NCI-H2227 treated with DMSO at 0.1 percent for 48 hours (cell line): ENCODE results near the gene PCID2.

ENCODE experiments used
- DNase-seq: peaks from one replicate; lab custom pipeline; 2025; lab: John Stamatoyannopoulos, UW

PCID2 gene

GRCh38 chr13:113187263-113187669 lies 21.2 kb downstream of the PCID2 start:
- DNase-seq, result no peak

GRCh38 chr13:113186061-113186900 lies 22.2 kb downstream of the PCID2 start:
- DNase-seq, result no peak

GRCh38 chr13:113184568-113185440 lies 23.7 kb downstream of the PCID2 start:
- DNase-seq, result no peak

- DNase-seq, result no peak
These were observed 24.9 kb downstream of the PCID2 start for GRCh38 chr13:113183450-113184129.

GRCh38 chr13:113182046-113182445 lies 26.4 kb downstream of the PCID2 start:
- no peak for DNase-seq

GRCh38 chr13:113179374-113180230 lies 28.9 kb downstream of the PCID2 start:
- DNase-seq, result no peak

GRCh38 chr13:113178896-113179167 lies 29.6 kb downstream of the PCID2 start:
- no peak for DNase-seq

GRCh38 chr13:113178070-113178895 lies 30.2 kb downstream of the PCID2 start:
- no peak for DNase-seq

- no peak for DNase-seq
These were observed 31.6 kb downstream of the PCID2 start for GRCh38 chr13:113176822-113177221.

GRCh38 chr13:113176280-113176679 lies 32.2 kb downstream of the PCID2 start:
- DNase-seq, result no peak

GRCh38 chr13:113172419-113172926 lies 36.0 kb downstream of the PCID2 start:
- DNase-seq, result no peak

GRCh38 chr13:113171250-113172125 lies 37.0 kb downstream of the PCID2 start:
- no peak for DNase-seq

GRCh38 chr13:113170511-113170910 lies 38.0 kb downstream of the PCID2 start:
- DNase-seq, result no peak

- no peak for DNase-seq
These were observed 38.9 kb downstream of the PCID2 start for GRCh38 chr13:113169277-113170272.

GRCh38 chr13:113168211-113168610 lies 40.3 kb downstream of the PCID2 start:
- no peak for DNase-seq

- no peak for DNase-seq
These were observed 40.9 kb downstream of the PCID2 start for GRCh38 chr13:113167575-113167974.

- no peak for DNase-seq
These were observed 41.3 kb downstream of the PCID2 start for GRCh38 chr13:113167155-113167554.

- DNase-seq, result no peak
These were observed 41.8 kb downstream of the PCID2 start for GRCh38 chr13:113166681-113167080.
